B cell (primary cell): Measurements from ENCODE around the gene DCUN1D4.

Experiments used
- CTCF ChIP-seq: fragments of 200-600 bp; IDR thresholded peaks from one replicate; pipeline ENCODE4 v1.8.0; 2022; ENCODE audit warnings: antibody characterized with exemption, mild to moderate bottlenecking
- EZH2 ChIP-seq: IDR thresholded peaks from 2 replicates; pipeline ENCODE4 v1.6.1; 2012; ENCODE audit warnings: borderline replicate concordance, low read depth, mild to moderate bottlenecking, moderate library complexity, low read length; ENCODE audit not compliant: insufficient read depth, poor library complexity, severe bottlenecking

DNA sequence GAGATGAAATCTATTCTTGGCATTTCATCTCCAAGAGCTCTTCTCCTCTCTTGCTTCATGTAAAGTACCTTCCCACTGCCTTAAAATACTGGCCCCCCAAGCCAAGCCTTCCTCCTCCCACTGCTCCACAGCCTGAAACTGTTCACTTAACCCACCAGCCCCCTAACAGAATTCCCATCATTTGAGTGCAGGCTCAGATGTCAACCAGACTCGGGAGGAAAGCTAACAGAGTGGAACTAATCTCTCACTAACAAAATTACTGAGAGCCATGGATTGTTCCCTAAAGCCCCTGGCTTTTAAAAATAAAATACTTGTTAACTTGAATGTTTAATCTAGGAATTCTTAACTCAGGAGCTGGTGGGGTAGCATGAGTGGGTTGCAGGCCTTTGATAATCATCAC lies 7.1 kb upstream of the DCUN1D4 start:
- TF ChIP-seq CTCF = no peak
- TF ChIP-seq EZH2 = no peak
